Measurements from ENCODE around the gene PRDM13.
"Not testable (repeated sequence)": the region's sequence is repeated elsewhere in the genome, so short reads cannot be mapped to it uniquely, and the experiment has no call there.

Gene PRDM13

DNA sequence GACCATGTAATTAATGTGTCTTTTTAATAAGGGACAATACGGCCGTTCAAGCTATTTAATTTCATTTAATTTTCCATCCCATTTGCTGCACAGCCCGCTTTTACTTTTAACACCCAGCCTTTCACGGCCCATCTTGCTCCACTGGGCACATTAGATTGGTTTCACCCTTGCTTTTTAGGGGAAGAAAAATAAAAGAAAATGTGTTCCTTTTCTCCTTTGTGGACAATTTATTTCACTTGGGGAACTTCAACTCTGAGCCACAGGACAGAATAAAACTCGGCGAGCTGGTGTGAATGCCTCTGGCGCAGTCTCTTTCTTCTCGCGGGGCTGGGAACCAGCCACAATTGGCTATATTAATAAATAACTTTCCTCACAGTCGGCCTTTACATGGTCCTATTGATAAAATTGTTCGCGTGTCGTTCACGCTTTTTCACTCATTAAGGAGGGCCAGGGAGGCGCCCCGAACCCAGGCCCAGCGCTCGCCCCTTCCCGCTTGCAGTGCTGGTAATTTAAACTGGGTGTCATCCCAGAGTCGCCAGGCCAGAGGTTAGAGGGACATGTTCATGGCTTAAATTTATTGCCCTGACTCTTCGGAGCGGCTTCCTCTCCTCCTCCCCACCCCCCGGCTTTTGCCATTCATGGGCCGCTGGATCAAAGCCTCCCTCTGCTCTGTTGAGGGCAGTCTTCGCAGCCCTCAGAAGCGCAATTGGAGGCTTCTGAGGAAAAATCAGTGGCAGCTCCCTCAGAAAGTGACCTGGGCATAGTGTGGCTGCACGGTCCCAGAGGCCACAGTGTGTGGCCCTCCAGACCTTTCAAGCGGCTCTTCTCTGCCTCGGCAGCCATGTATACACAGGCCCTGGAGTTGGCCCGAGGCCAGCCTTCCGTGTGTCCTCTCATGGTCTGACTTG lies 2.2 kb upstream of the PRDM13 start:
- no peak for DNase-seq

GRCh38 chr6:99605074-99605734 lies 1.4 kb upstream of the PRDM13 start:
- DNase-seq: no peak

DNA sequence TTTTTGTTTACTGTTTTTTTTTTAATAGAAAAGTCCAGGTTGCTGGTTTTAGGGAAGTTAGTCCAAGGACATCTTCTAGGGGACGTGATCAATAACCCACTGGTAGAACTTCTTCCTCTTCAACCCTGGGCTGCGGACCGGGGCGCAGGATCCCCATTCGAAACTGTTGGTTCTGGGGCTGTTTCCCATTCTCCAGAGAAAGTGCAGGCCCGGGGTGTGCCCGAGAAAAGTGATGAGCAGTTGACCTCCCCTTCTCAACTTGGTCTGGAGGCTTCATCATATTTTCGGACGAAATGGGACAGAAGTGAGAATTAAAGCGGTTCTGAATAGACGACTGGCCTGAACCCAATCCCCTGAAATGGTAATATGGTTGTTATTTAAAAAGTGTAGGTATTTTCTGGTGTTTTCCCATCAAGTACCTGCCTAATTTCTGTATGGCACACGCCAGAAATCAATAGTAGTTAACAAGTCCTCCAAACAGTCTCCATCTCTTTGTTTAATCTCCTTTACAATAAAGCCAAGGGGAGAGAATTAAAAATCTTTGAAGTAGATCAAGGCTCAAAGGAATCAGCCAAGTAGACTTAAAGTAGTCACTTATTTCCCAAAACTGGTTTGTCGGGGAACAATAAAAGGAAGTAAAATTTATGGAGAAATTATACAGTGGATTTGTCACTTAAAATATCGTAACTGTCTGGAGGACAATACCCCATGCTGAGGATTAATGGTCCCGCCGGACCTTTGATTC lies 550 bp upstream of the PRDM13 start:
- no peak for DNase-seq

DNA sequence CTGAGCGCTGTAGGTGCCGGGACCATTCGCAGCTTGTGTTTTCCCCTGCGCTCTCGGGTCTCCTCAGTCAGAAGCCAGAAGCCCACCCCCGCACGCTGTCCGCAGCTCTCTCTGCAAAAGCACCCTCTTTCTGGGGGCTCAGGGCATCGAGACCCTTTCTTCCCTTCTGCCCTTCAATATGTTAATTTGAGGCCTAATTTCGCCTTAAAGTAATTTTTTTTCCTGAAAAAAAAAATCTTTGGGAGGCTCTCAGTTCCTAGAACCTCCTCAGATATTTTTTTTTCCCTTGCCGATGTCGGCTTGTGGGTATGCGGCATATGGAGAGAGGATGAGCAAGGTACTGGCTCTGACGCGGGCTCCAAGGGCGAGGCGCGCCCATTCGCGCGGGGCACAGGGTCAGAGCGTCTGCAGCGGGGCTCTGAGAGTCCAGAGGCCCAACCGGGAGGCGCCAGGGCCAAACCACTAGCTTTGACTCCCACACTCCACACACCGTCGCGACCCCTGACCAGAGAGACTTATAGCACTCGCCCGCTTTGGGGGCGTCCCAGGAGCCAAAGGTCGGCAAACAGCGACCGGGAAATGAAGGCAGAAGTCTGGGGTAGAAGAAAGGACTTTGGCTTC lies 893 bp downstream of the PRDM13 start:
- DNase-seq: no peak

DNA sequence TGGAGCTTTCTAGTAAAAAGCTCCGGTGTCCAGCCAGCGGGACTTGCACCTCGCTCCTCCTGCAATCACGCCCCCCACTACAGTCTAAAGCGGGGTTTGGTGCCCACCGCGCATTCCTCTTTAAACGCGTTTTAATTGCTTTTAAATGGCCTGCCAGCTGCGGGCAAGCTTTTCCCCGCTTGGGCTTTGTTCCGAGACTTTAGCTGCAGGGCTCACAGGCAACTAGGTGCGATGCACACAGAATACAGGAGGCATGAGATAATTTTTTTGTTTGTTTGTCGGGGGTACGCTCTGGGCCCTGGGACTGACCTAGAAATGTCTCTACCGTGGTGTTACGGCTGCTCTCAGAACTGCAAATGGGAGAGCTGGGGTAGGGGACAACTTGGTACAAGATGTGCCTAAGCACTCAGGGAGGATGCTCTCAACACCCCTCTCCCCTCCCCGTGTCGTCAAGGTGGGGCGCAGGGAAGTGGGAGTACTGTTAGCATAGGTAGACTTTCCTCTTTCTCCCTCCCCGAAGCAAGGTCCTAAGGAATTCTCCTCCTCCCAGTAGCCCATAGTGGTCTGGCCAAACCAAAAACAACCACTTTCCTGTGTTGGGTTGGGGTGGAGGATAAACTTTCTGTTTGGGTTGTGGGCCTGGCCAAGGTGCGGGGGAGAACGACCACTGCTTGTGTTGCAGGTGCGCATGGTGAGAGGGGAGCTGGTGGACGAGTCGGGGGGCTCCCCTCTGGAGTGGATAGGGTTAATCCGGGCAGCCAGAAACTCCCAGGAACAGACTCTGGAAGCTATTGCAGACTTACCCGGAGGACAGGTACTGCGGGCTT lies 1.6 kb downstream of the PRDM13 start:
- DNase-seq: no peak

DNA sequence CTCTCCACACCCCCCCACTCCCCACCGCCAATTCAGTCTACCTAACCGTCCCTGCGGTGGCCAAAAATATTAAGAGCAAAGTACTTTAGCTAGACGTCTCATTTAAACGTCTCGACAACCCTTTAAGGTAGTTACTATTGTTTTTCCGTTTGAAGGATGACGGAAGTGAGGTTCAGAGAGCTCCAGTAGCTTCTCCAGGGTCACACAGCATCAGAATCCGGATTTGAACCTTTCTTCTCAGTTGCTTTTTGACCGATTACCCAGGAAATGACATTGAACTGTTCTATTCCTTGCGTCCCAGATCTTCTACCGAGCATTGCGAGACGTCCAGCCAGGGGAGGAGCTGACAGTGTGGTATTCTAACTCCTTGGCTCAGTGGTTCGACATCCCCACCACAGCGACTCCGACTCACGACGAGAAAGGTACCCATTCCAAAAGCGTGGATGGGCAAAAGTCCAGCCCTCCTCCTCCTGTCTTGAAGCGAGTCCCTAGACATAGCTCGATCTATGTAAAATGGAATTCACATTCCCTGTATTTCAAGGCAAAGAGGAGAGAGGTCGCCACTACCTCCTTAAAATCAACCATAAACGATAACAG lies 2.4 kb downstream of the PRDM13 start:
- no peak for DNase-seq

- no peak for DNase-seq
Measured at GRCh38 chr6:99609905-99610489, 3.4 kb downstream of the PRDM13 start.

- DNase-seq: no peak
Measured at GRCh38 chr6:99611148-99611547, 4.5 kb downstream of the PRDM13 start.

- no peak for DNase-seq
Measured at GRCh38 chr6:99612551-99613408, 6.1 kb downstream of the PRDM13 start.

DNA sequence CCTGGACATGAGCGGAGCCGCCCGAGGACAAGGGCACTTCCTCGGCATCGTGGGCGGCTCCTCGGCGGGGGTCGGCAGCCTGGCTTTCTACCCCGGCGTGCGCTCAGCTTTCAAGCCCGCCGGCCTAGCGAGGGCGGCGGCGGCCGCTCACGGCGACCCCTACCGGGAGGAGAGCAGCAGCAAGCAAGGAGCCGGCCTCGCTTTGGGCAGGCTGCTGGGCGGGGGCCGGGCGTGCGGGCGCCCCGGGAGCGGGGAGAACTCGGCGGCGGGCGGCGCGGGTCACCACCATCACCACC lies 6.7 kb downstream of the PRDM13 start:
- DNase-seq: no peak

- DNase-seq: no peak
Measured at GRCh38 chr6:99613705-99614429, 7.2 kb downstream of the PRDM13 start.

- DNase-seq: no peak
Measured at GRCh38 chr6:99614430-99615186, 8.0 kb downstream of the PRDM13 start.

DNA sequence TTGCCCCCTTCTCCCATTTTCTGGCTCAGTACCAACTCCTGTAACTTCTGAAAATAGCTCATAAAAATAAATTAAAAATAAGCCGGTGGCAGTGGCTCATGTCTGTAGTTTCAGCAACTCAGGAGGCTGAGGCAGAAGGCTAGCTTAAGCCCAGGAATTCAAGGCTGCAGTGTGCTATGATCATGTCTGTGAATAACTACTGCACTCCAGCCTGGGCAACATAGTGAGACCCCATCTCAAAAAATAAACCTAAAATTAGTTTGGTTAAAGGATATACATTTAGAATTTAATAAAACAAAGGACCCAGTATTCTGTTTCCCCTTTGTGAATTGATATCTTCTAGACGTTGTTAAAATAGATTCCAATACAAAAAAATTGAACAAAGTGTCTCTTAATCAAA lies 10.5 kb downstream of the PRDM13 start:
- DNase-seq: no peak

GRCh38 chr6:99618649-99619408 lies 12.2 kb downstream of the PRDM13 start:
- DNase-seq: no peak

- no peak for DNase-seq
Measured at GRCh38 chr6:99619409-99619762, 12.8 kb downstream of the PRDM13 start.

DNA sequence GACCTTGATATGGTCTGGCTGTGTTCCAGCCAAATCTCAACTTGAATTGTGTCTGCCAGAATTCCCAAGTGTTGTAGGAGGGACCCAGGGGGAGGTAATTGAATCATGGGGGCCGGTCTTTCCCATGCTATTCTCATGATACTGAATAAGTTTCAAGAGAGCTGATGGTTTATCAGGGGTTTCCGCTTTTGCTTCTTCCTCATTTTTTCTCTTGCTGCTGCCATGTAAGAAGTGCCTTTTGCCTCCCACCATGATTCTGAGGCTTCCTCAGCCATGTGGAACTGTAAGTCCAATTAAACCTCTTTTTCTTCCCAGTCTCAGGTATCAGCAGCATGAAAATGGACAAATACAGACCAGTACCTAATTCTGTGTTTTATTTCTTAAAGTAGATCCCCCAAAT lies 15.4 kb downstream of the PRDM13 start:
- not testable (repeated sequence) for DNase-seq

DNA sequence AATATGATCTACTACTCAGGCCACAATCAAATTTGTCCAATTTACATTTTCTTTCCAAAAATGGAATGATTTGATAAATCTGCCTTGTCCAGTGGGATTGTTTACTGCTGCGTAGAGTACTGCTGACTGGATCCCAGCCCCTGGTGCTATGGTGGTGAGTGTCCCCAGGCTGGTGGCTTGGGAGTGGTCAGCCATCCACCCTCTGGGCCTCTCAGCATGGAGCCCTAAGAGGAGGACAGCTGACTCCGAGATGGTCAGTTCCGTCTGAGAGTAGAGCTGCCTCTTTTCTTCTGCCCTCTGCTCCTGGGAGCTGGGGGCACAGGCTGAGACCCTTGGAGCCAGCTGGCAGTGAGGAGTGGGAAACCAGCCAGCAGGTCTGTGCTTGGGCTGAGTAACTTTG lies 22.7 kb downstream of the PRDM13 start:
- DNase-seq: no peak

- no peak for DNase-seq
Measured at GRCh38 chr6:99637629-99638028, 31.0 kb downstream of the PRDM13 start.
